Liver (tissue), 3 donors: Measurements from ENCODE around the gene ZNF555.

Experiments used
- FOXA2 ChIP-seq: IDR thresholded peaks from 2 replicates; pipeline ENCODE4 v1.6.1; 2016; ENCODE audit warnings: antibody characterized with exemption
- MAX ChIP-seq: IDR thresholded peaks from 2 replicates; pipeline ENCODE4 v1.6.1; 2016; ENCODE audit warnings: antibody characterized with exemption
- RAD21 ChIP-seq, 2 donors: IDR thresholded peaks; 2 replicates each; pipeline ENCODE4 v1.6.1; 2016; ENCODE audit warnings: antibody characterized with exemption in 2 of 2, mild to moderate bottlenecking in 2 of 2
- YY1 ChIP-seq: IDR thresholded peaks from 2 replicates; pipeline ENCODE4 v1.6.1; 2016; ENCODE audit warnings: antibody characterized with exemption, mild to moderate bottlenecking
- TF ChIP-seq, protein P1 (sequence below): fragments of 150-350 bp; IDR thresholded peaks from 2 replicates; pipeline ENCODE4 v1.5.1; 2017; ENCODE audit warnings: improper control_type of control experiment, low read depth, low read length; ENCODE audit not compliant: missing input control
- TF ChIP-seq, protein P2 (sequence below): IDR thresholded peaks from 2 replicates; pipeline ENCODE4 v1.6.1; 2016; ENCODE audit warnings: antibody characterized with exemption, mild to moderate bottlenecking
- donor health status: healthy.
- donor health status: healthy.

- TF ChIP-seq, protein P1, sequence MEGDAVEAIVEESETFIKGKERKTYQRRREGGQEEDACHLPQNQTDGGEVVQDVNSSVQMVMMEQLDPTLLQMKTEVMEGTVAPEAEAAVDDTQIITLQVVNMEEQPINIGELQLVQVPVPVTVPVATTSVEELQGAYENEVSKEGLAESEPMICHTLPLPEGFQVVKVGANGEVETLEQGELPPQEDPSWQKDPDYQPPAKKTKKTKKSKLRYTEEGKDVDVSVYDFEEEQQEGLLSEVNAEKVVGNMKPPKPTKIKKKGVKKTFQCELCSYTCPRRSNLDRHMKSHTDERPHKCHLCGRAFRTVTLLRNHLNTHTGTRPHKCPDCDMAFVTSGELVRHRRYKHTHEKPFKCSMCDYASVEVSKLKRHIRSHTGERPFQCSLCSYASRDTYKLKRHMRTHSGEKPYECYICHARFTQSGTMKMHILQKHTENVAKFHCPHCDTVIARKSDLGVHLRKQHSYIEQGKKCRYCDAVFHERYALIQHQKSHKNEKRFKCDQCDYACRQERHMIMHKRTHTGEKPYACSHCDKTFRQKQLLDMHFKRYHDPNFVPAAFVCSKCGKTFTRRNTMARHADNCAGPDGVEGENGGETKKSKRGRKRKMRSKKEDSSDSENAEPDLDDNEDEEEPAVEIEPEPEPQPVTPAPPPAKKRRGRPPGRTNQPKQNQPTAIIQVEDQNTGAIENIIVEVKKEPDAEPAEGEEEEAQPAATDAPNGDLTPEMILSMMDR, result no peak
- TF ChIP-seq, protein P2, sequence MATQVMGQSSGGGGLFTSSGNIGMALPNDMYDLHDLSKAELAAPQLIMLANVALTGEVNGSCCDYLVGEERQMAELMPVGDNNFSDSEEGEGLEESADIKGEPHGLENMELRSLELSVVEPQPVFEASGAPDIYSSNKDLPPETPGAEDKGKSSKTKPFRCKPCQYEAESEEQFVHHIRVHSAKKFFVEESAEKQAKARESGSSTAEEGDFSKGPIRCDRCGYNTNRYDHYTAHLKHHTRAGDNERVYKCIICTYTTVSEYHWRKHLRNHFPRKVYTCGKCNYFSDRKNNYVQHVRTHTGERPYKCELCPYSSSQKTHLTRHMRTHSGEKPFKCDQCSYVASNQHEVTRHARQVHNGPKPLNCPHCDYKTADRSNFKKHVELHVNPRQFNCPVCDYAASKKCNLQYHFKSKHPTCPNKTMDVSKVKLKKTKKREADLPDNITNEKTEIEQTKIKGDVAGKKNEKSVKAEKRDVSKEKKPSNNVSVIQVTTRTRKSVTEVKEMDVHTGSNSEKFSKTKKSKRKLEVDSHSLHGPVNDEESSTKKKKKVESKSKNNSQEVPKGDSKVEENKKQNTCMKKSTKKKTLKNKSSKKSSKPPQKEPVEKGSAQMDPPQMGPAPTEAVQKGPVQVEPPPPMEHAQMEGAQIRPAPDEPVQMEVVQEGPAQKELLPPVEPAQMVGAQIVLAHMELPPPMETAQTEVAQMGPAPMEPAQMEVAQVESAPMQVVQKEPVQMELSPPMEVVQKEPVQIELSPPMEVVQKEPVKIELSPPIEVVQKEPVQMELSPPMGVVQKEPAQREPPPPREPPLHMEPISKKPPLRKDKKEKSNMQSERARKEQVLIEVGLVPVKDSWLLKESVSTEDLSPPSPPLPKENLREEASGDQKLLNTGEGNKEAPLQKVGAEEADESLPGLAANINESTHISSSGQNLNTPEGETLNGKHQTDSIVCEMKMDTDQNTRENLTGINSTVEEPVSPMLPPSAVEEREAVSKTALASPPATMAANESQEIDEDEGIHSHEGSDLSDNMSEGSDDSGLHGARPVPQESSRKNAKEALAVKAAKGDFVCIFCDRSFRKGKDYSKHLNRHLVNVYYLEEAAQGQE, result no peak
- TF ChIP-seq MAX, result no peak
- no peak for TF ChIP-seq FOXA2
- TF ChIP-seq YY1, result no peak
- TF ChIP-seq RAD21 (IDR thresholded peaks at IDR 0.05), result no peak
Measured at GRCh38 chr19:2811735-2812413, 29.4 kb upstream of the ZNF555 start.
